CD4-positive, alpha-beta memory T cell (primary cell): Measurements from ENCODE around the gene COBLL1. TPM values are rescaled to one million over a fixed set of nuclear protein-coding genes. Genes with fewer than 3 reads are reported as not detected.

Source experiments
- CTCF ChIA-PET: fragments of 350-600 bp; sonication (Branson Sonifier 250); formaldehyde crosslinking; loops from one replicate; lab custom pipeline; 2021; ENCODE audit warnings: inconsistent platforms; ENCODE audit not compliant: partially characterized antibody; lab: Charles Lee
- POLR2A ChIA-PET: fragments of 350-600 bp; sonication (Branson Sonifier 250); formaldehyde crosslinking; loops from one replicate; lab custom pipeline; 2021; ENCODE audit not compliant: partially characterized antibody; lab: Charles Lee
- DNase-seq, 5 donors: peaks; one replicate each; pipeline versions ENCODE4 v3.0.0 to v3.0.0-alpha.2; 2020 to 2022; ENCODE audit warnings: mixed read lengths in 1 of 5
- H3K27ac ChIP-seq: one replicate; pipeline ENCODE4 v1.7.0; 2013; ENCODE audit warnings: low read depth, low read length
- H3K27me3 ChIP-seq: 2 replicates; pipeline ENCODE4 v1.7.0; 2013; ENCODE audit warnings: mild to moderate bottlenecking, low read length, moderate library complexity; ENCODE audit not compliant: insufficient read depth
- H3K36me3 ChIP-seq: 2 replicates; pipeline ENCODE4 v1.7.0; 2013; ENCODE audit warnings: mild to moderate bottlenecking, low read length, moderate library complexity; ENCODE audit not compliant: insufficient read depth
- H3K4me1 ChIP-seq: 2 replicates; pipeline ENCODE4 v1.7.0; 2013; ENCODE audit warnings: mild to moderate bottlenecking, low read length, moderate library complexity; ENCODE audit not compliant: insufficient read depth
- H3K4me3 ChIP-seq, 2 donors: one replicate each; pipeline ENCODE4 v1.7.0; 2013; ENCODE audit warnings: low read length in 2 of 2, mild to moderate bottlenecking in 1 of 2
- H3K9me3 ChIP-seq, 2 donors: one replicate each; pipeline ENCODE4 v1.7.0; 2013; ENCODE audit warnings: low read length in 2 of 2, control low read depth in 1 of 2; ENCODE audit not compliant: control insufficient read depth in 1 of 2
- H3K27ac Mint-ChIP-seq, 7 donors: one replicate each; pipeline ENCODE4 v1.8.0; 2020 to 2021; ENCODE audit warnings: mixed read lengths in 7 of 7, mild to moderate bottlenecking in 6 of 7, inconsistent platforms in 3 of 7, moderate library complexity in 3 of 7
- H3K27me3 Mint-ChIP-seq, 2 donors: one replicate each; pipeline ENCODE4 v1.8.0; 2020 to 2021; ENCODE audit warnings: mixed read lengths in 2 of 2
- H3K36me3 Mint-ChIP-seq, 2 donors: one replicate each; pipeline ENCODE4 v1.8.0; 2020 to 2021; ENCODE audit warnings: mixed read lengths in 2 of 2, inconsistent platforms in 1 of 2, mild to moderate bottlenecking in 1 of 2
- H3K4me1 Mint-ChIP-seq, 4 donors: one replicate each; pipeline ENCODE4 v1.8.0; 2020 to 2021; ENCODE audit warnings: mixed read lengths in 4 of 4, mild to moderate bottlenecking in 1 of 4
- H3K4me3 Mint-ChIP-seq, 8 donors: one replicate each; pipeline ENCODE4 v1.8.0; 2020 to 2021; ENCODE audit warnings: mixed read lengths in 8 of 8, mild to moderate bottlenecking in 7 of 8, moderate library complexity in 6 of 8, inconsistent platforms in 3 of 8
- H3K9me3 Mint-ChIP-seq, 8 donors: one replicate each; pipeline ENCODE4 v1.8.0; 2020 to 2021; ENCODE audit warnings: mixed read lengths in 8 of 8, mild to moderate bottlenecking in 5 of 8, inconsistent platforms in 3 of 8, moderate library complexity in 1 of 8
- intact Hi-C: fragments of 100-400 bp; cut with micrococcal nuclease; formaldehyde crosslinking; loops from one replicate; pipeline ENCODE4 v1.15.1; 2023
- polyA plus RNA-seq, 2 donors: library from polyadenylated mRNA; unstranded; fragments of 300-500 nt; fragmentation: Illumina TruSeq; gene quantifications; one replicate each; pipeline ENCODE4 v1.2.3, GENCODE V29; 2021
- total RNA-seq, 2 experiments: library from RNA; stranded (reverse); gene quantifications; one replicate each; pipeline ENCODE4 v1.2.3, GENCODE V29; 2021

The COBLL1 gene
- total and polyA plus RNA-seq, 4 experiments from 2014 or later, result 0.42 TPM; not detected in 3

DNA sequence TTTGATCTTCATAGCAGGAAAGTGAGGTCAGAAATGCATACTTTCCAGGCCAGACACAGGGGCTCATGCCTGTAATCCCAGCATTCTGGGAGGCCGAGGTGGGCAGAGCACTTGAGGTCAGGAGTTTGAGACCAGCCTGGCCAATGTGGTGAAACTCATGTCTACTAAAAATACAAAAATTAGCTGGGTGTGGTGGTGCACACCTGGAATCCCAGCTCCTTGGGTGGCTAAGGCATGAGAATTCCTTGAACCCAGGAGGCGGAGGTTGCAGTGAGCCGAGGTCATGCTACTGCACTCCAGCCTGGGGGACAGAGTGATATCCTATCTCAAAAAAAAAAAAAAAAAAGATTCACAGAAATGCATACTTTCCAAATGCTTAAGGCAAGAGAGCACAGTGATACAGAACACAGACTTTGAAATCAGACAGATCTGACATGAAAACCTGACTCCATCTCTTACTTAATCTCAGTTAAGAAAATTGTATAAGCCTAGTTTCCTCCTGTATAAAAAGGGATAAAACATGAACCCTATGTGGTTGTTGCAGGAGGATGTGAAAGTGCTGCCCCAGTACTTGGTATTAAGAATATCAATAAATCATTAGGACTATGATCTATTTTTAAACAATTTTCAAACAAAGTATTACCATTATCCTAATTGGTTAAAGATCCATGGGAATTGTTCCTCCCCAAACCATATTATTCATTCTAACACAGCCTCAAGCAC, 26.4 kb downstream of the COBLL1 start:
- Mint-ChIP-seq H3K4me1 (no peaks in the 10 kb centered on the region), H3K36me3 (no peaks in the 10 kb centered on the region), H3K4me3 (no peak overlapping the region), H3K27ac (no peak overlapping the region), H3K9me3 (no peaks in the 10 kb centered on the region), H3K27me3 (no peaks in the 10 kb centered on the region)
- POLR2A ChIA-PET, result no interaction called here
- Histone ChIP-seq H3K36me3 (no peaks in the 10 kb centered on the region), H3K4me1 (no peaks in the 10 kb centered on the region), H3K27ac (no peak overlapping the region), H3K9me3 (no peaks in the 10 kb centered on the region), H3K4me3 (no peak overlapping the region), H3K27me3 (no peaks in the 10 kb centered on the region)
- no peak for DNase-seq
- intact Hi-C loops, result no loop called here
- CTCF ChIA-PET, result no interaction called here

DNA sequence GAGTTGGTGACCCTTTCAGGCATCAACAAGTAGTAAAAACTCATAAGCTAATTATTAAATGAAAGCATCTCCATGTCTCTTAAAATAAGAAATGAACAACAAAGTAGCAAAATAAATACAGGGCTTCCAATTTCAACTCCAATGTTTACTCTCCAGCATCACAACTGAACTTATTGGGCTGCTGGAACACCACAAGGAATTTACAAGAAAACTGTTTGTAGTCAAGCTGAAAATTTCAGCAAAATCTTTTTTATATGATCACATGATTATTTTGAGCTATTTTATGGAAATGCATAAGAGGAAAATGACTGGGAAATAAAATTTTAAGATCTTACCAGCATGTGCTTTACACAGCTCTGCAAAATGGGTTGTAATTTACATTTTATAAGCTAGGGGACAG, 28.1 kb downstream of the COBLL1 start:
- intact Hi-C loops, result no loop called here
- Histone ChIP-seq H3K27ac (no peak overlapping the region), H3K4me3 (no peak overlapping the region), H3K27me3 (no peaks in the 10 kb centered on the region), H3K9me3 (no peaks in the 10 kb centered on the region), H3K36me3 (no peaks in the 10 kb centered on the region), H3K4me1 (no peaks in the 10 kb centered on the region)
- Mint-ChIP-seq H3K36me3 (no peaks in the 10 kb centered on the region), H3K9me3 (no peaks in the 10 kb centered on the region), H3K4me3 (no peak overlapping the region), H3K27ac (no peak overlapping the region), H3K4me1 (no peaks in the 10 kb centered on the region), H3K27me3 (no peaks in the 10 kb centered on the region)
- no peak for DNase-seq
- ChIA-PET POLR2A (no interaction called here), CTCF (no interaction called here)

DNA sequence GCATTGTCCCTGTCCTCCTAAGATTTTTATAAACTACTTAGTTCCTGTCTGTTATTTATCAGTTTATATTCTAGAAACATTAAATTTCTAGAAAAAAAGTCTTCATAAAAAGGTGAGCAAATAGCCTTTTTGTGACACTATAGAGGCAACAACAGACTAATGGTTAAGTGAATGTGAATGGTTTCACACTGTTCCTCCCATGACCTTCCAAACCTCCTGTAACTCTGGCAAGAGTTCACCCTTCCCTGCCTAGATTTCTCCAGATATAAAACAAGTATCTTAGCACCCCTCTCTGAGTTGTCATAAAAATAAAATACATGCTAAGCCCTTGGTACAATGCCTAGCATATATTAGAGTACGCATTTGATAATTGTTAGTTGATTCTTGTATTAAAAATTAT, 29.2 kb downstream of the COBLL1 start:
- H3K36me3 ChIP-seq, result no peaks in the 10 kb centered on the region
- H3K4me1 ChIP-seq, result no peaks in the 10 kb centered on the region
- Mint-ChIP-seq H3K9me3 (no peaks in the 10 kb centered on the region), H3K36me3 (no peaks in the 10 kb centered on the region), H3K27me3 (no peaks in the 10 kb centered on the region), H3K27ac (no peak overlapping the region), H3K4me3 (no peak overlapping the region), H3K4me1 (no peaks in the 10 kb centered on the region)
- H3K9me3 ChIP-seq, result no peaks in the 10 kb centered on the region
- ChIA-PET CTCF (no interaction called here), POLR2A (no interaction called here)
- no peak overlapping the region for H3K27ac ChIP-seq
- H3K4me3 ChIP-seq, result no peak overlapping the region
- intact Hi-C loops, result no loop called here
- DNase-seq, result no peak
- H3K27me3 ChIP-seq, result no peaks in the 10 kb centered on the region

GRCh38 chr2:164811819-164812218, 29.8 kb downstream of the COBLL1 start:
- H3K27me3 ChIP-seq, result no peaks in the 10 kb centered on the region
- H3K4me1 ChIP-seq, result no peaks in the 10 kb centered on the region
- H3K4me1 Mint-ChIP-seq, result no peaks in the 10 kb centered on the region
- no peak overlapping the region for H3K27ac ChIP-seq
- no peaks in the 10 kb centered on the region for H3K36me3 ChIP-seq
- ChIA-PET POLR2A (no interaction called here), CTCF (no interaction called here)
- H3K4me3 ChIP-seq, result no peak overlapping the region
- no peaks in the 10 kb centered on the region for H3K9me3 Mint-ChIP-seq
- H3K9me3 ChIP-seq, result no peaks in the 10 kb centered on the region
- no peak overlapping the region for H3K4me3 Mint-ChIP-seq
- no peak for DNase-seq
- H3K27ac Mint-ChIP-seq, result no peak overlapping the region
- no peaks in the 10 kb centered on the region for H3K27me3 Mint-ChIP-seq
- H3K36me3 Mint-ChIP-seq, result no peaks in the 10 kb centered on the region
- intact Hi-C loops, result no loop called here

- Mint-ChIP-seq H3K27ac (no peak overlapping the region), H3K27me3 (no peaks in the 10 kb centered on the region), H3K4me3 (no peak overlapping the region), H3K4me1 (no peaks in the 10 kb centered on the region), H3K9me3 (no peaks in the 10 kb centered on the region), H3K36me3 (no peaks in the 10 kb centered on the region)
- ChIA-PET POLR2A (no interaction called here), CTCF (no interaction called here)
- intact Hi-C loops, result no loop called here
- H3K4me1 ChIP-seq, result no peaks in the 10 kb centered on the region
- no peak for DNase-seq
- H3K36me3 ChIP-seq, result no peaks in the 10 kb centered on the region
- no peak overlapping the region for H3K27ac ChIP-seq
- no peak overlapping the region for H3K4me3 ChIP-seq
- no peaks in the 10 kb centered on the region for H3K27me3 ChIP-seq
- no peaks in the 10 kb centered on the region for H3K9me3 ChIP-seq
Observed at GRCh38 chr2:164810843-164811242, 30.8 kb downstream of the COBLL1 start.

DNA sequence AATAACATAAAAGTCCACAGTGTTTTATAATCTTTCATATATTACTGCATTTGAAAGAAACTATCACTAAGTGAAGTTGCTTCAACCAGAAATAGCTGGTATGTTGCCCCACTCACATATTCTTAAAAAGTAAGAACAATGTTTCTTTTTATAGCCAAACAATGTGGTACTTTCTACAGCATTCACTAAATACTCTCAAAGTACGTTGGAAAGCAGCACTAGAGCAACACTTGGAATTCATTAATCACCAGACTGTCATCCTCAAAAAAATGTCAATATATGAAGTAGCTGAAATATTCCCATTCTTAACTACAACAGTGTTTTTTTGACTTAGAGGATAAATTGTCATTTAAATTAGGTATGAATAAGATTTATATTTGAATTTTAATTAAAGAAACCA, 32.8 kb downstream of the COBLL1 start:
- intact Hi-C loops, result no loop called here

GRCh38 chr2:164803776-164804466, 37.7 kb downstream of the COBLL1 start:
- ChIA-PET CTCF (no interaction called here), POLR2A (no interaction called here)
- Mint-ChIP-seq H3K9me3 (peaks cover 0 to 4% (median 0%) of the 10 kb centered on the region in 8 donors), H3K27me3 (no peaks in the 10 kb centered on the region), H3K4me3 (no peak overlapping the region), H3K27ac (no peak overlapping the region), H3K4me1 (no peaks in the 10 kb centered on the region), H3K36me3 (no peaks in the 10 kb centered on the region)
- DNase-seq, result no peak
- Histone ChIP-seq H3K9me3 (no peaks in the 10 kb centered on the region), H3K27ac (no peak overlapping the region), H3K4me1 (no peaks in the 10 kb centered on the region), H3K36me3 (no peaks in the 10 kb centered on the region), H3K4me3 (no peak overlapping the region), H3K27me3 (no peaks in the 10 kb centered on the region)
- intact Hi-C loops, result no loop called here

More for the DNA sequence above, 32.8 kb downstream of the COBLL1 start:
- Histone ChIP-seq H3K27me3 (no peaks in the 10 kb centered on the region), H3K27ac (no peak overlapping the region), H3K36me3 (no peaks in the 10 kb centered on the region), H3K4me1 (no peaks in the 10 kb centered on the region), H3K9me3 (no peaks in the 10 kb centered on the region), H3K4me3 (no peak overlapping the region)
- ChIA-PET POLR2A (no interaction called here), CTCF (no interaction called here)
- H3K4me3 Mint-ChIP-seq, result no peak overlapping the region
- no peaks in the 10 kb centered on the region for H3K36me3 Mint-ChIP-seq
- DNase-seq, result no peak
- H3K27me3 Mint-ChIP-seq, result no peaks in the 10 kb centered on the region
- H3K9me3 Mint-ChIP-seq, result no peaks in the 10 kb centered on the region
- H3K4me1 Mint-ChIP-seq, result no peaks in the 10 kb centered on the region
- H3K27ac Mint-ChIP-seq, result no peak overlapping the region
